CD4-positive, alpha-beta T cell treated with Interleukin-4 for 4 hours (primary cell): Measurements from ENCODE around the gene CREG1.

Source experiments
- DNase-seq: peaks from one replicate; pipeline ENCODE4 v3.0.0-alpha.2; 2020

The CREG1 gene

GRCh38 chr1:167502719-167503462 is 50.7 kb downstream of the CREG1 start:
- no peak for DNase-seq

- DNase-seq = no peak
Observed at GRCh38 chr1:167502192-167502551, 51.4 kb downstream of the CREG1 start.

DNA sequence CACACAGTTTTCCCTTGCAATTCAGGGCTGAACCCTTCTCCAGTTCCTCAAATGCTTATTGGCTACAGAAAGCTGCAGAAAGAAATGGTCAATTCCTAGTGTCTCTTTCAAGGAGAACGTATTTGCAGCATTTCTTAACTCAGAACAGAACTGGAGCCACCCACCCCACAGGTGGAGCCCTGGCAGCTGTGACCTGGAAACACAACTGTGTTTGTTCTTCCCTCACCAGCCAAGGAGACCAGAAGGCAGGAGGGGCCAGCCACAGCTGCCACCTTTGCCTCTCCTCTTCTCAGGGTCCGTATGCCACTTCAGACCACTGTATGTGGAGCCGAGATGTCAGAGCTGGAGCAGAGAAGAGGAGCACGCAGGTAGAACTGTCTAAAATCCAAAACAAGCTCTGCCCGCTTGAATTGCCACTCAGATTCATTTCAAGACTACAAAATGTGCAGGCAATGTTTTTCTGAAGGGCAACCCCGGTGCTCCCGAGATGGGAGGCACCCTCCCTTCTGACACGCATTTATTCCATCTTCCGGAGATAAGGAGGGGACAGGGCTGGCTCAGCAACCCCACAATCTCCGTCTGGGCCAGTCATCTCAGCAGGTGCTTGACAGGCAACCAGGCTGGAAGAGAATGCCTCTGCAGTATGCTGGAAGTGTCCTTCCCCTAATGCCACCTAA is 51.9 kb downstream of the CREG1 start:
- no peak for DNase-seq

DNA sequence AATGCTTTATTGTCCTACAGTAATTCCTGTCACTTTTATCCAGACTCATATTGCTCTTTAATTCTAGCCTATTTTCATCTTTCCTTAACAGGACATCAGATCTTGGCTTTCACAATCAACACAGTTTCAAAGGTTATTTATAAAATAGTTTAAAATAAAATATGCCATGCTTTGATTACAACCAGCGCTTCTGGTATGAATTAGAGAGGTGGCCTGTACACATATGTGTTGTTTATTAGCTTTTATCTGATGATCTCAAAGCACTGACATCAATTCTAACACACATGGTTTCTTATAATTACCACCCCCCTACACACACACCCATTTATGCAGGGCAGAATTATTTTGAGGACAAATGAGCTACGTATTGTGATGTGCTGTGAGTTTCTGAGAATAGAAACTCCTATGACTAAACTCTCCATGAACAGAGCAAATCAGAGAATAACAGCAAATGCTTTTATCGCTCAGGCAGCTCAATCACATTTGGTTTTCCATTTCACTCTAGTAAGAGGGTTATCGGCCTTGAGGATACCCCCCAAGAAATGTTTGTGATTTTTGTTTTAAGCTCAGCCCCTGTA is 53.2 kb downstream of the CREG1 start:
- DNase-seq = peak; percentile 57

GRCh38 chr1:167499664-167500101 is 53.9 kb downstream of the CREG1 start:
- DNase-seq = no peak

DNA sequence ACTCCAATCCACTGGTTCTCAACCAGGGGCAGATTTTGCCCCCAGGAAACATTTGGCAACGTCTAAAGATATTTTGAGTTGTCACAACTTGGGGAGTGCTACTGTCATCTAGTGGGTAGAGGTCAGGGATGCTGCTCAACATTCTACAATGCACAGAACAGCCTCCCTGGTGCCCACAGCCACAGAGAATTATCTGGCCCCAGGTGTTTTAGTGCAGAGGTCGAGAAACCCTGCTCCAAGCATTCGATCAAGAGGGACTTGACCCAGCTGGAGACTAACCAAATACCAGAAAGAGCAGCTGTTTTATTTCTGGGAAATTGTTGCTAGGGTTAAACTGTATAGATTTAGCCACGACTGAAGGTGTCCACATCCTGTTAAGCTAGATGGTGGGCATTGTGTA is 54.5 kb downstream of the CREG1 start:
- DNase-seq = no peak

- no peak for DNase-seq
Observed at GRCh38 chr1:167496797-167497619, 56.6 kb downstream of the CREG1 start.

DNA sequence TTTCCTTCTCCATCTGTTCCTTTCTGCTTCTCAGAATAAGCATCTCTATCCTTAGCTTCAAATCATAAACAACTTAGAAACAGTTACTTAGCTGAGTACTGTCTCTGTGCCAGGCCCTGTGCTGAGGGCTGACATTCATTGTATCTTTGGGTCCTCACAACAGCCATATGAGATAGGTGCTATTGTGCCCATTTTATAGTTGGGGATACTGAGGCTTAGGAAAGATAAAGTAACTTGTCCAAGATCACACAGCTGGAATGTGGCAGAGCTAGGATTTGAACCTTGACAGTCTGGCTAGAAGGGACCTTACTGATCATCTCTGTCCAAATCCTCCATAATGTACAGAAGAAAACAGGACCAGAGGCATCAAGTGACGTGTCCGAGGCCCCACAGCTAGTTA is 60.2 kb downstream of the CREG1 start:
- DNase-seq = no peak

DNA sequence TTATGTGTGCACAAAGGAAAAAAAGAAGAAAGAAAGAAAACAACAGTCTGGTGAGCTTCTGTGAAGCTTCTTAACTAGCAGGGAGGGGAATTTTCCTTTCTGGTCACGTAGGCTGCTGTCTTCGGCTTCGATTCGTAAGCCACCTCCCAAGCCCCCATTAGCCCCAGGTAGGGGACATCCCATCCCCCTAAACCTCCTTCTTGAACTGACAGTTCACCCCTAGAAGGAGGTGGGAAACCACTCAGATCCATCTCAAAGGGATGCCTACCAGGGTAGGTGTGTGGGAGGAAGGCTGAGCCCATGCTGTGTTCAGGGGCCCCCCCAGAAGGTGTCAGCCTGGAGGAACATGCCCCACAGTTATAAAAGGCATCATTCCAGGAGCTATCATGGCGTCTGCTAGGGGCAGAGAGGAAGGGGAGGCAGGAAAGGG is 61.1 kb downstream of the CREG1 start:
- DNase-seq = peak; percentile 48

- peak; percentile 40 for DNase-seq
Observed at GRCh38 chr1:167491586-167492461, 61.7 kb downstream of the CREG1 start.
